Measurements from ENCODE around the gene FOXD1. TPM values are rescaled to one million over a fixed set of nuclear protein-coding genes. Genes with fewer than 3 reads are reported as not detected.
A peak's percentile ranks its signal among the peaks of the same experiment; 100 is the strongest.

Gene FOXD1
- total and polyA plus RNA-seq, 9 of the 15 experiments (the other 6 are each of a cell fraction or from before 2014, with no cell fraction given), result 0.03 to 0.40 (median 0.10) TPM; not detected in 4

GRCh38 chr5:73426034-73426433 lies 22.5 kb downstream of the FOXD1 start:
- ATAC-seq (no peak), DNase-seq (ENCODE audit: extremely low read depth in 1 of 4, low spot score in 3 of 4) (no peak), FAIRE-seq (no peak)
- Histone ChIP-seq H3K27ac (ENCODE audit: extremely low read depth, low read depth, low read length) (no peak overlapping the region), H3K27me3 (ENCODE audit: control insufficient read depth in 2 of 2, insufficient read depth in 2 of 2, low read length in 2 of 2) (peaks cover 0 to 5% of the 10 kb centered on the region in 2 experiments; a peak in 2 of 5 replicates), H4K20me1 (replicated peaks; ENCODE audit: control insufficient read depth, insufficient read depth, low read length) (no peaks in the 10 kb centered on the region), H3K4me1 (replicated peaks in 1 of 2; ENCODE audit: control insufficient read depth in 2 of 2, insufficient read depth in 2 of 2, low read length in 2 of 2) (no peaks in the 10 kb centered on the region), H3K36me3 (ENCODE audit: control insufficient read depth, insufficient read depth, low read length) (no peaks in the 10 kb centered on the region), H3K9ac (ENCODE audit: insufficient read depth in 1 of 2, low read depth in 2 of 2, low read length in 2 of 2) (no peak overlapping the region), H3K9me3 (replicated peaks; ENCODE audit: control insufficient read depth, insufficient read depth, low read depth, low read length) (no peaks in the 10 kb centered on the region), H3K4me3 (no peak overlapping the region), H3K4me2 (ENCODE audit: insufficient read depth, low read length) (no peak overlapping the region), H3K79me2 (ENCODE audit: control insufficient read depth, insufficient read depth, low read length) (no peaks in the 10 kb centered on the region), H3K9me1 (ENCODE audit: control insufficient read depth, insufficient read depth, low read length) (no peaks in the 10 kb centered on the region), H2AFZ (ENCODE audit: low read depth, low read length) (no peak overlapping the region)
- intact Hi-C loops (cut with micrococcal nuclease) (no loop called here), in situ Hi-C loops (cut with MboI) (no loop called here)
- ChIA-PET POLR2A (no interaction called here), CTCF (ENCODE audit: low intra/inter-chr PET ratio) (no interaction called here)
- no TSS peak for BruUV-seq (replicated peaks)
- WGBS (ENCODE audit: insufficient coverage, low coverage, missing lambda C conversion rate), result 2% methylated on average over 3 of the region's 3 CpGs
- no peak for TF ChIP-seq ZNF707 (CRISPR knock-in tag; conservative IDR thresholded peaks at IDR 0.05)
- no peak for TF ChIP-seq KDM1A (IDR thresholded peaks at IDR 0.05)
- TF ChIP-seq ZFPM2 (CRISPR knock-in tag; IDR thresholded peaks at IDR 0.05), result no peak
- TF ChIP-seq ZFP1 (CRISPR knock-in tag; IDR thresholded peaks at IDR 0.05), result no peak
- no peak for TF ChIP-seq KLF13 (tag; IDR thresholded peaks at IDR 0.05; ENCODE audit: borderline replicate concordance, low read depth)

DNA sequence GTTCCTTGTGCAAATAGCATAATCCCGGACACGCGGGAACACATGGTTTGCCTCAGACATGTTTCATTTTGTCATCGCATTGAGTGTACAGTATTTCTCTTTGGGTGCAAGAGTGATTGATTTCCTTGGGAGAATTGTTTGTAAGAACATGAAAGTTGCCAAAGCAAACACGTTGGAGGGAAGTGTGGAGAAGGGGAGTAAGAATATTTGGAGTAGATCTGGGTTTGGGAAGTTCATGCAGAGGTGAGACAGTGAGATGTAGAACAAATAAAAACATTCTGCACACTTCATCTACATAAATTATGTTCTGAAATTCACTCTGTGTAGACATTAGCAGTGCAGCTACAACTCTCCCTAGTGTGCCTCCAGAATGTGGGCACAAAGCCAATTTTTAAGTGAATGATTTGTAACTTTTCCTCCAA lies 24.0 kb downstream of the FOXD1 start:
- ChIA-PET POLR2A (no interaction called here), CTCF (ENCODE audit: low intra/inter-chr PET ratio) (no interaction called here)
- Histone ChIP-seq H3K27ac (ENCODE audit: extremely low read depth, low read depth, low read length) (no peak overlapping the region), H3K4me1 (replicated peaks in 1 of 2; ENCODE audit: control insufficient read depth in 2 of 2, insufficient read depth in 2 of 2, low read length in 2 of 2) (peaks cover 0 to 5% of the 10 kb centered on the region in 2 experiments; a peak in 2 of 5 replicates), H3K9ac (ENCODE audit: insufficient read depth in 1 of 2, low read depth in 2 of 2, low read length in 2 of 2) (no peak overlapping the region), H3K9me3 (replicated peaks; ENCODE audit: control insufficient read depth, insufficient read depth, low read depth, low read length) (no peaks in the 10 kb centered on the region), H3K36me3 (ENCODE audit: control insufficient read depth, insufficient read depth, low read length) (no peaks in the 10 kb centered on the region), H4K20me1 (replicated peaks; ENCODE audit: control insufficient read depth, insufficient read depth, low read length) (no peaks in the 10 kb centered on the region), H3K4me2 (ENCODE audit: insufficient read depth, low read length) (no peak overlapping the region), H3K9me1 (ENCODE audit: control insufficient read depth, insufficient read depth, low read length) (no peaks in the 10 kb centered on the region), H2AFZ (ENCODE audit: low read depth, low read length) (no peak overlapping the region), H3K79me2 (ENCODE audit: control insufficient read depth, insufficient read depth, low read length) (no peaks in the 10 kb centered on the region), H3K4me3 (no peak overlapping the region), H3K27me3 (ENCODE audit: control insufficient read depth in 2 of 2, insufficient read depth in 2 of 2, low read length in 2 of 2) (peaks cover 12 to 19% of the 10 kb centered on the region in 2 experiments)
- WGBS (ENCODE audit: insufficient coverage, low coverage, missing lambda C conversion rate), result 0% methylated on average over 5 of the region's 5 CpGs
- no TSS peak for BruUV-seq (replicated peaks)
- ATAC-seq (no peak), DNase-seq (ENCODE audit: extremely low read depth in 1 of 4, low spot score in 3 of 4) (no peak), FAIRE-seq (no peak)
- TF ChIP-seq C11orf30 (IDR thresholded peaks at IDR 0.05; ENCODE audit: low read depth) (no peak), THRB (CRISPR knock-in tag; conservative IDR thresholded peaks at IDR 0.05) (no peak), MIER1 (IDR thresholded peaks at IDR 0.05; ENCODE audit: low read depth) (no peak), NFIC (IDR thresholded peaks at IDR 0.05) (peak; percentile 64), CREB3 (tag; conservative IDR thresholded peaks at IDR 0.05; ENCODE audit: low read depth) (no peak)
- TF ChIP-seq, protein P1, sequence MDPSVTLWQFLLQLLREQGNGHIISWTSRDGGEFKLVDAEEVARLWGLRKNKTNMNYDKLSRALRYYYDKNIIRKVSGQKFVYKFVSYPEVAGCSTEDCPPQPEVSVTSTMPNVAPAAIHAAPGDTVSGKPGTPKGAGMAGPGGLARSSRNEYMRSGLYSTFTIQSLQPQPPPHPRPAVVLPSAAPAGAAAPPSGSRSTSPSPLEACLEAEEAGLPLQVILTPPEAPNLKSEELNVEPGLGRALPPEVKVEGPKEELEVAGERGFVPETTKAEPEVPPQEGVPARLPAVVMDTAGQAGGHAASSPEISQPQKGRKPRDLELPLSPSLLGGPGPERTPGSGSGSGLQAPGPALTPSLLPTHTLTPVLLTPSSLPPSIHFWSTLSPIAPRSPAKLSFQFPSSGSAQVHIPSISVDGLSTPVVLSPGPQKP (CRISPR knock-in tag; IDR thresholded peaks at IDR 0.05), result no peak
- intact Hi-C loops (cut with micrococcal nuclease), result no loop called here
- in situ Hi-C loops (cut with MboI), result no loop called here

Data from K562 (cell line).